ENCODE measurements around the gene SNAP25.

The SNAP25 gene

DNA sequence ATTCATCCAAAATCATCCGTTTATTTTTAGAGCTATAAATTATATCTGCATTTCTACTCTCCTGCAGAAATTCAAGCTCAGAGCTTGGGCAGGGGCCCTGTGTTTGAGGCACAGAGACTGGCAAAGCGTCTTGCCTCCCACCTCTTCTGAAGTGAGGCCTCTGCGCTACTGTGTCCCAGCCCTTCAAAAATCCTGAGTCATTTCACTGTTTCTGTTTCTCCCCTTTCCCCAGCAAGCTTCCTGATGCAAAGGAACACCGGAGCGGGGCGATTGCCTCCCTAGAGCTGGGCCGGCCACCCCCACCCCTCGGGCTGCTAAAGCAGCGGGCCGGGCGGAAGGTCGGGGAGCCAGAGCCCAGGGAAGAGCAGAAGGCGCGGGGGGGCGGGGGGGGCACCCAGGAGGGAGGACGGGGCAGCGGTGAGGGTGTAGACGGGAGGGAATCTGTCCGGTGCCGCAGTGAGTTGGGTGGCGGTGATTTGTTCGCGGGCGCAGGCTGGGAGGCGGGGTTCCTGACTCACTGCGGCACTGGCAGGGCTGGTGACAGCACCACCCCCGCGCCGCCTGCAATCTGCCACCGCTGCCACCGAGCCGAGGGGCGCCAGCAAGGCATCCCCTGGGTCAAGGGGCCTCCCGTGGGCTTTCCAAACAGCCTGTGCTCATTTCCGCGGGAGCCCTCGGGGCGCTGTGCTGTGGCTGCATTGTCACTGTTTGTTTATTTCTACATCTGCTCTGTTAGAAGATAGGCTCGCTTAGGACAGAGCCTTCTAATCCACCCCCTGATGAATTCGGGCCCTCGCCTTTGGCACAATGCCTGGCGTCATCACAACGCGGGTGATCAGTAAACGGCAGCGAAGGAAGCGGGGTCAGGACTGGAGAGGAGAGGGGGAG, 46.5 kb upstream of the SNAP25 start:
- H2AFZ ChIP-seq (ENCODE audit: low read depth, low read length, severe bottlenecking): no peak overlapping the region
- H3K9ac ChIP-seq (ENCODE audit: low read length): no peak overlapping the region
- no peaks in the 10 kb centered on the region for H3K27me3 ChIP-seq (ENCODE audit: low read length)
- H3K9me2 ChIP-seq (replicated peaks; ENCODE audit: insufficient read depth, low read length): no peaks in the 10 kb centered on the region
- no peaks in the 10 kb centered on the region for H4K20me1 ChIP-seq (ENCODE audit: low read depth, low read length)
- H3K36me3 ChIP-seq (ENCODE audit: low read length): no peaks in the 10 kb centered on the region
- no peaks in the 10 kb centered on the region for H3K79me2 ChIP-seq (ENCODE audit: insufficient read depth, low read length)
- no peaks in the 10 kb centered on the region for H3F3A ChIP-seq (ENCODE audit: insufficient read depth)
- TF ChIP-seq EZH2phosphoT487 (conservative IDR thresholded peaks at IDR 0.05; ENCODE audit: low read length): no peak
- TF ChIP-seq, protein P1, sequence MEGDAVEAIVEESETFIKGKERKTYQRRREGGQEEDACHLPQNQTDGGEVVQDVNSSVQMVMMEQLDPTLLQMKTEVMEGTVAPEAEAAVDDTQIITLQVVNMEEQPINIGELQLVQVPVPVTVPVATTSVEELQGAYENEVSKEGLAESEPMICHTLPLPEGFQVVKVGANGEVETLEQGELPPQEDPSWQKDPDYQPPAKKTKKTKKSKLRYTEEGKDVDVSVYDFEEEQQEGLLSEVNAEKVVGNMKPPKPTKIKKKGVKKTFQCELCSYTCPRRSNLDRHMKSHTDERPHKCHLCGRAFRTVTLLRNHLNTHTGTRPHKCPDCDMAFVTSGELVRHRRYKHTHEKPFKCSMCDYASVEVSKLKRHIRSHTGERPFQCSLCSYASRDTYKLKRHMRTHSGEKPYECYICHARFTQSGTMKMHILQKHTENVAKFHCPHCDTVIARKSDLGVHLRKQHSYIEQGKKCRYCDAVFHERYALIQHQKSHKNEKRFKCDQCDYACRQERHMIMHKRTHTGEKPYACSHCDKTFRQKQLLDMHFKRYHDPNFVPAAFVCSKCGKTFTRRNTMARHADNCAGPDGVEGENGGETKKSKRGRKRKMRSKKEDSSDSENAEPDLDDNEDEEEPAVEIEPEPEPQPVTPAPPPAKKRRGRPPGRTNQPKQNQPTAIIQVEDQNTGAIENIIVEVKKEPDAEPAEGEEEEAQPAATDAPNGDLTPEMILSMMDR (IDR thresholded peaks at IDR 0.05; ENCODE audit: insufficient read depth, low read length, poor library complexity, severe bottlenecking): no peak
- H3K9me3 ChIP-seq (ENCODE audit: insufficient read depth, low read length): no peaks in the 10 kb centered on the region
- no peak overlapping the region for H3K27ac ChIP-seq (ENCODE audit: low read depth, low read length)
- H3K4me3 ChIP-seq (ENCODE audit: insufficient read depth, low read length, poor library complexity, severe bottlenecking): no peak overlapping the region
- no peak overlapping the region for H3K4me2 ChIP-seq (ENCODE audit: low read depth, low read length, poor library complexity, severe bottlenecking)

- H3K9ac ChIP-seq (ENCODE audit: low read length): no peak overlapping the region
- H3K9me2 ChIP-seq (replicated peaks; ENCODE audit: insufficient read depth, low read length): no peaks in the 10 kb centered on the region
- no peak overlapping the region for H2AFZ ChIP-seq (ENCODE audit: low read depth, low read length, severe bottlenecking)
- no peak overlapping the region for H3K4me2 ChIP-seq (ENCODE audit: low read depth, low read length, poor library complexity, severe bottlenecking)
- H3K9me3 ChIP-seq (ENCODE audit: insufficient read depth, low read length): no peaks in the 10 kb centered on the region
- no peaks in the 10 kb centered on the region for H4K20me1 ChIP-seq (ENCODE audit: low read depth, low read length)
- no peaks in the 10 kb centered on the region for H3K27me3 ChIP-seq (ENCODE audit: low read length)
- no peak overlapping the region for H3K27ac ChIP-seq (ENCODE audit: low read depth, low read length)
- H3K79me2 ChIP-seq (ENCODE audit: insufficient read depth, low read length): no peaks in the 10 kb centered on the region
- no peak overlapping the region for H3K4me3 ChIP-seq (ENCODE audit: insufficient read depth, low read length, poor library complexity, severe bottlenecking)
- TF ChIP-seq, protein P1 (IDR thresholded peaks at IDR 0.05; ENCODE audit: insufficient read depth, low read length, poor library complexity, severe bottlenecking): no peak
- no peak for TF ChIP-seq EZH2phosphoT487 (conservative IDR thresholded peaks at IDR 0.05; ENCODE audit: low read length)
- no peaks in the 10 kb centered on the region for H3K36me3 ChIP-seq (ENCODE audit: low read length)
- no peaks in the 10 kb centered on the region for H3F3A ChIP-seq (ENCODE audit: insufficient read depth)
Observed at GRCh38 chr20:10172998-10173655, 45.5 kb upstream of the SNAP25 start.

DNA sequence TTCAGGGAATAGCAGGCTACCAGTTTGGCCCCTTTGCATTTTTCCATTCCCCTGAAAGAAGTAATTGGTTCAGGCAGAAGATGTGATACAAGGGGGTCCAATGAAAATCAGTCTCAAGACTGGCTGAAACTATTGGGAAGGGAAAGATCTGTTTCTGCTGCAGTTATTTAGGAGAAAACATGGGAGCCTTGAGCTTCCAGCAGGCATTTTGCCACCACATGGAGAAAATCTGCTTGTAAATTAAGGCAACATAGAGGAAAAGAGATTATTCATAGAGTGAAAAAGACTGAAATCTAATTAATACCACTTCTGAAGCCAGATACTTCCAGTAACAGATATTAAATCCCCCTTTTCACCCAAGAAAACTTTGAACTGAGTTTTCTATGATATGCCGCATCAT, 44.2 kb upstream of the SNAP25 start:
- H3F3A ChIP-seq (ENCODE audit: insufficient read depth): no peaks in the 10 kb centered on the region
- no peak overlapping the region for H3K27ac ChIP-seq (ENCODE audit: low read depth, low read length)
- no peaks in the 10 kb centered on the region for H3K9me3 ChIP-seq (ENCODE audit: insufficient read depth, low read length)
- H3K79me2 ChIP-seq (ENCODE audit: insufficient read depth, low read length): no peaks in the 10 kb centered on the region
- H4K20me1 ChIP-seq (ENCODE audit: low read depth, low read length): no peaks in the 10 kb centered on the region
- no peaks in the 10 kb centered on the region for H3K9me2 ChIP-seq (replicated peaks; ENCODE audit: insufficient read depth, low read length)
- H3K4me3 ChIP-seq (ENCODE audit: insufficient read depth, low read length, poor library complexity, severe bottlenecking): no peak overlapping the region
- no peak for TF ChIP-seq EZH2phosphoT487 (conservative IDR thresholded peaks at IDR 0.05; ENCODE audit: low read length)
- TF ChIP-seq, protein P1 (IDR thresholded peaks at IDR 0.05; ENCODE audit: insufficient read depth, low read length, poor library complexity, severe bottlenecking): no peak
- H3K4me2 ChIP-seq (ENCODE audit: low read depth, low read length, poor library complexity, severe bottlenecking): no peak overlapping the region
- no peaks in the 10 kb centered on the region for H3K27me3 ChIP-seq (ENCODE audit: low read length)
- H2AFZ ChIP-seq (ENCODE audit: low read depth, low read length, severe bottlenecking): no peak overlapping the region
- no peaks in the 10 kb centered on the region for H3K36me3 ChIP-seq (ENCODE audit: low read length)
- H3K9ac ChIP-seq (ENCODE audit: low read length): no peak overlapping the region
